ENCODE measurements around the gene PCGF3. TPM values are rescaled to one million over a fixed set of nuclear protein-coding genes. Genes with fewer than 3 reads are reported as not detected.

The PCGF3 gene
- total RNA-seq, 4 donors from 2014 or later: 31.0 to 67.1 (median 48.8) TPM

DNA sequence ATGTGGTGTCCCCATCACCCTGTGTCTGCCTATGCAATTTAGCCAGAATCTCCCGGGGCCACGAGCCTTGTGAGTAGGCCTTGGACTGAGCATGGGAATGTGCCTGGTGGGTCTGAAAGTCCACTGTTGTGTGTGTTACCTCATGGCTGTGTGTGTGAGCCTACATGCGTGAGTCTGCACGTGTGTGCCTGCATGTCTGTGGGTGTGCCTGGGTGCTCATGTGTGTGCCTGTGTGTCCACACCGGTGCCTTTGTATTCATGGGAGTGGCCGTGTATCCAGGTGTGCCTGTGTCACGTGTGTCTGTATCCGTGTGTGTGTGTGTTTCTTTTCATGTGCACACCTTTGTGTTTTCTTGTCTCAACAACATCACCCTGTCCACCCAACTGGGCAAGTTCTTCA is 45.8 kb upstream of the PCGF3 start:
- TF ChIP-seq, protein P1, sequence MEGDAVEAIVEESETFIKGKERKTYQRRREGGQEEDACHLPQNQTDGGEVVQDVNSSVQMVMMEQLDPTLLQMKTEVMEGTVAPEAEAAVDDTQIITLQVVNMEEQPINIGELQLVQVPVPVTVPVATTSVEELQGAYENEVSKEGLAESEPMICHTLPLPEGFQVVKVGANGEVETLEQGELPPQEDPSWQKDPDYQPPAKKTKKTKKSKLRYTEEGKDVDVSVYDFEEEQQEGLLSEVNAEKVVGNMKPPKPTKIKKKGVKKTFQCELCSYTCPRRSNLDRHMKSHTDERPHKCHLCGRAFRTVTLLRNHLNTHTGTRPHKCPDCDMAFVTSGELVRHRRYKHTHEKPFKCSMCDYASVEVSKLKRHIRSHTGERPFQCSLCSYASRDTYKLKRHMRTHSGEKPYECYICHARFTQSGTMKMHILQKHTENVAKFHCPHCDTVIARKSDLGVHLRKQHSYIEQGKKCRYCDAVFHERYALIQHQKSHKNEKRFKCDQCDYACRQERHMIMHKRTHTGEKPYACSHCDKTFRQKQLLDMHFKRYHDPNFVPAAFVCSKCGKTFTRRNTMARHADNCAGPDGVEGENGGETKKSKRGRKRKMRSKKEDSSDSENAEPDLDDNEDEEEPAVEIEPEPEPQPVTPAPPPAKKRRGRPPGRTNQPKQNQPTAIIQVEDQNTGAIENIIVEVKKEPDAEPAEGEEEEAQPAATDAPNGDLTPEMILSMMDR (IDR thresholded peaks at IDR 0.05): no peak
- ATAC-seq (ENCODE audit: low FRiP score) (no peak), DNase-seq (ENCODE audit: low spot score) (no peak)

DNA sequence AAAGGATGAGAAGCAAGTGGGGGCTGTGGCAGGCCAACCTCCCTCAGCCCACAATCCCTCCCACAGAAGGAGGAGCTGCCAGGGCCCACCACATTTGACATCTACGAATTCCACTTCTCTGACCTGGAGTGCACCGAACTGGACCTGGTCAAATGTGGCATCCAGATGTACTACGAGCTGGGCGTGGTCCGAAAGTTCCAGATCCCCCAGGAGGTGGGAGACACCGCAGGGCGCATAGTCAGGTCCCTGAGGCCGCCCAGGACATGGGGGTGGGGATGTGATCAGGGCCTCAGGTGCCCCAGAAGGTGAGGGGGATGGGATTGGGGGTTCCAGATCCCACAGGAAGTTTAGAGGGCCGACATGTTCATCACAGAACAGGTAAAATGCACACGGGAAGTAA is 45.2 kb upstream of the PCGF3 start:
- TF ChIP-seq, protein P1 (IDR thresholded peaks at IDR 0.05): no peak
- no peak for ATAC-seq (ENCODE audit: low FRiP score)
- DNase-seq (ENCODE audit: low spot score): no peak

DNA sequence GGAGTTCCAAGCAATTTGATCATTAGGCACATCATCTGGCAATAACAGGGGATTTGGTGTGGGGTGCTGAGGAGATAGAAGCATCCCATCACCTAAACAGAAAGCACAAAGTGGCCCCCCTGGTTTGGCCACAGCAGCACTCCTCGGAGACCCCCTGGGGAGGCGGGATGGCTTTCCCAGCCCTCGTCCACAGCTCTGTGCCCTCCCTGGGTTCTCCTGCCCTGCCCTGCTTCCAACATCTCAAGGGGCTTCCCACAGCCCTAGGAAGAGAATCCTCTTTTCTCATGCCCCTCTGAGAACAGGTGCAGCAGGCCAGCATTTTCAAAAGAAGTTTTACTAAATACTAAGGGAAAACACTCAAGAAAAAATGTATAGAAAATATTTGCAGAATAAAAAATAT is 44.4 kb upstream of the PCGF3 start:
- TF ChIP-seq, protein P1 (IDR thresholded peaks at IDR 0.05): no peak
- ATAC-seq (ENCODE audit: low FRiP score): no peak
- no peak for DNase-seq (ENCODE audit: low spot score)

DNA sequence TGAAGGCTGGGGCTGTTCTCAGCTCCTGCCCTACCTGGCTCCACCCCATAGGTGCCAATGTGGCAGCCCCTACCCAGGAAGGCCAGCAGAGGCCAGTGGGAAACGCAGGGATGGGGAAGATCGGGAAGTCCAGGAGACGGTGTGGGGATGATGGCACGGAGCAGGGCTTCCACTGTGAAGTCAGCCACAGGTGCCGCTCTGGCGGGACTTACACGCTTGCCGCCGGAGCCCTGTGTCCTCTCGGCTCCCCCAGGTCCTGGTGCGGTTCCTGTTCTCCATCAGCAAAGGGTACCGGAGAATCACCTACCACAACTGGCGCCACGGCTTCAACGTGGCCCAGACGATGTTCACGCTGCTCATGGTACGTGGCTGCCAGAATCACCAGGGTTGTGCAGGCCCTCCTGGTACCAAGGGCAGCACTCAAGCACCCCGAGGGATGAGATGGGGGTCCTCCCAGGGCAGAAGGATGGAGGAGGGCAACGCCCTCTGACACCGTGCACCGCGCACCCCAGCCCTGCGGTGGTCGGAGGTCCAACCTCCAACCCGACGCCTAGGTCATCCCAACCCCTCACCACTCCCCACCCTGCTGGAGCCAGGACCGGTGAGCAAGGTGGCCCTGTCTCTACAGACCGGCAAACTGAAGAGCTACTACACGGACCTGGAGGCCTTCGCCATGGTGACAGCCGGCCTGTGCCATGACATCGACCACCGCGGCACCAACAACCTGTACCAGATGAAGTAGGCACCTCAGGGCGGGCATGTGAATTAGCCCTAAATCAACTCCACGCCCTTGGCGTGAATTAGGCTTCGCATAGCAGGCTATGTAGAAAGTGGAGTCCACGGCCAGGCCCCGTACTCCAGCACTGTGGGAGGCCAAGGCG is 43.5 kb upstream of the PCGF3 start:
- ATAC-seq (ENCODE audit: low FRiP score) (no peak), DNase-seq (ENCODE audit: low spot score) (no peak)
- TF ChIP-seq, protein P1 (IDR thresholded peaks at IDR 0.05): no peak

DNA sequence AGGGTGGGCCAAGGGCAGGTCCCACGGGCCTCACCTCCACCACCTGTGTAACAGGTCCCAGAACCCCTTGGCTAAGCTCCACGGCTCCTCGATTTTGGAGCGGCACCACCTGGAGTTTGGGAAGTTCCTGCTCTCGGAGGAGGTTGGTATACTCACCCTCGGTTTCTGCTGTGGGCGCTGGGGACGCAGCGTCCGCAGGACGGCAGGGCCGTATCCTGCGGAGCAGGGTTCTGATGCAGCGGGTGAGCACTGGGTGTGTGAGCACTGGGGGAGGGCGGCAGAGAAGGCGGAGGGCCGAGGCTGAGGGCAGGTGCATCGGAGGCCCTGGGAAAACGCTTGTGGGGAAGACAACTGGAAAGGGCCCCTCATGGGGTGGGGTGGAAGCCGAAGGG is 42.6 kb upstream of the PCGF3 start:
- TF ChIP-seq, protein P1 (IDR thresholded peaks at IDR 0.05): no peak
- ATAC-seq (ENCODE audit: low FRiP score) (peak; percentile 4), DNase-seq (ENCODE audit: low spot score) (no peak)

DNA sequence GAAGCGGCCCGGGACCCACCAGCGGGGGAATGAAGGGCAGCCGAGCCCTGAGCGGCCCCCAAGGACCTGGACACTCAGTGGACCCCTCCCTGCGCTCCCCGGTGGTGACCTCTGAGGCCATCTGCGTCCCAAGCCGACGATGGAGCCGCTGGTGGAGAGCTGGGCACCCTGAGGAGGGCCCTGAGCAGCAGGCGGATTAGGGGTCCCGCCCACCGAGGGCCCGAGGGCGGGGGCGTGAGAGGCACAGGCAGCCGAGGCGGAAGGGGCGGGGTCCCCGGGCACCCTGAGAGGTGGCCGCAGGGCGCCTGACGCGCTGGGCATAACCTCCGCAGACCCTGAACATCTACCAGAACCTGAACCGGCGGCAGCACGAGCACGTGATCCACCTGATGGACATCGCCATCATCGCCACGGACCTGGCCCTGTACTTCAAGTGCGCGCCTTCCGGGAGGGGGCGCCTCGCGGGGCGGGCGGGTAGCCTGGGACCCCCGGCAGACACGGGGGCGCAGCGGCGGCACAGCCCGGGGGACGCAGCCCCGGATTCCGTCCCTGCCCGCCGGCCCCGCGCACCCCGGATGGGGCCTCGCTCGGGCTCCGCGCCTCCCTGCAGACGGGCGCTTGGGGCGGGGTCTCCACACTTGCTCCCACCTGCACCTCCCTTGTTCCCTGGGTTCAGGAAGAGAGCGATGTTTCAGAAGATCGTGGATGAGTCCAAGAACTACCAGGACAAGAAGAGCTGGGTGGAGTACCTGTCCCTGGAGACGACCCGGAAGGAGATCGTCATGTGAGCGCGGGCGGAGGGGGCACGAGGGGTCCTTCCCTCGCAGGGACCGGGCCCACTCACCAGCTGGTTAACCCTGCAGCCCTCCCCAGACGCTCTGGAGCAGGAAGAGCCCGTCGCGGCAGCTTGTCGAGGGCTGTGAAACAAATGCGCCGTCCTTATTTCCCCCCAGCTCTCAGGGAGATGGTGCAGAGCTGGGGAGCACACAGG is 41.9 kb upstream of the PCGF3 start:
- DNase-seq (ENCODE audit: low spot score): no peak

More for the DNA sequence above, 41.9 kb upstream of the PCGF3 start:
- peak; percentile 42 for ATAC-seq (ENCODE audit: low FRiP score)
- TF ChIP-seq, protein P1 (IDR thresholded peaks at IDR 0.05): no peak

Measured in omental fat pad (tissue), 4 donors.